ENCODE measurements around the gene AP3M1.

AP3M1 gene

DNA sequence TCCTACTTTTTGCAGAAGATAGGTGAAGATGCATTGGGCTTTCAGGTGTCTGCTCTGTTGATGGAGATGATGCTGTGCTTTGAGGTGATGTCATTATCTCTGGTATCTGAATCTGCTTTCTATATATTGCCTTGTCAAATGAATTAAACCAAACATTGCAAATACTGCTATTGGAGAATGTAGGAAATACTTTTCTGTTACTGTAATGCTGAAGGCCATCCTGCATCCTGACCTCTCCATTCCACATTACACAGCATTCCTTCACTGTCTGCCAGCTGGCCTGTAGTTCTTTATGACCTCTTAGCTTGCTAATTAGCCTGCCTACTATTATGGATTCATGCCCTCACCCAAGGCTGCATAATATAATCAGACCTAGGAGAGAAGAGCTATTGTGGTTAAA is 79.5 kb downstream of the AP3M1 start:
- TF ChIP-seq, protein P1, sequence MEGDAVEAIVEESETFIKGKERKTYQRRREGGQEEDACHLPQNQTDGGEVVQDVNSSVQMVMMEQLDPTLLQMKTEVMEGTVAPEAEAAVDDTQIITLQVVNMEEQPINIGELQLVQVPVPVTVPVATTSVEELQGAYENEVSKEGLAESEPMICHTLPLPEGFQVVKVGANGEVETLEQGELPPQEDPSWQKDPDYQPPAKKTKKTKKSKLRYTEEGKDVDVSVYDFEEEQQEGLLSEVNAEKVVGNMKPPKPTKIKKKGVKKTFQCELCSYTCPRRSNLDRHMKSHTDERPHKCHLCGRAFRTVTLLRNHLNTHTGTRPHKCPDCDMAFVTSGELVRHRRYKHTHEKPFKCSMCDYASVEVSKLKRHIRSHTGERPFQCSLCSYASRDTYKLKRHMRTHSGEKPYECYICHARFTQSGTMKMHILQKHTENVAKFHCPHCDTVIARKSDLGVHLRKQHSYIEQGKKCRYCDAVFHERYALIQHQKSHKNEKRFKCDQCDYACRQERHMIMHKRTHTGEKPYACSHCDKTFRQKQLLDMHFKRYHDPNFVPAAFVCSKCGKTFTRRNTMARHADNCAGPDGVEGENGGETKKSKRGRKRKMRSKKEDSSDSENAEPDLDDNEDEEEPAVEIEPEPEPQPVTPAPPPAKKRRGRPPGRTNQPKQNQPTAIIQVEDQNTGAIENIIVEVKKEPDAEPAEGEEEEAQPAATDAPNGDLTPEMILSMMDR (IDR thresholded peaks at IDR 0.05; ENCODE audit: borderline replicate concordance, control extremely low read depth, extremely low read depth, insufficient read depth, missing control alignments) = no peak
- in situ Hi-C loops (cut with MboI; ENCODE audit: low sequenced_read_pairs, unreplicated experiment) = no loop called here
- no peak for DNase-seq (ENCODE audit: low spot score)

All from GM13976 (cell line).